Measurements from ENCODE around the gene DOCK8. TPM values are rescaled to one million over a fixed set of nuclear protein-coding genes. Genes with fewer than 3 reads are reported as not detected.

The DOCK8 gene
- total and polyA plus RNA-seq, 2 of the 4 experiments (the other 2 are of a cell fraction): not detected

DNA sequence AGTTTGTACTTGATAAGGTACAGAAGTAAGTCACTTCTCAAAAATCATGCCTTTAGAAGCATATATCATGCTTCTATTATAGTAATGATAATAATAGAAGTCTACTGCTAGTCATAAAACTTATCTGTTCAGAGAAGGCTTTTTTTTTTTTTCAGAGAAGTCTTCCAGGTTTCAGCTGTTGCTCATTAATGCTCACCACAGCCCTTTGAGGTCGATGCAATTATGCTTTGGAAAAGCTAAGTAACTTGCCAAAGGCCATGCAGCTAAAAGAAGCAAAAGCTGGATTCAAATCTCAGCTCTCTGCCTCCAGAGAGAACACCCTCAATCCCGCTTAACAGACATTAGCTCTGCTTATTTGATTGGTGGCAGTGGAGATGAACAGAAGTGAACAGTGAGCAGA, 150.8 kb downstream of the DOCK8 start:
- H4K20me1 ChIP-seq (ENCODE audit: insufficient read depth, low read length): no peaks in the 10 kb centered on the region
- intact Hi-C loops (cut with micrococcal nuclease): no loop called here
- H4K91ac ChIP-seq (ENCODE audit: insufficient read depth, low read depth, low read length): no peak overlapping the region
- no CpG with 5 or more reads among the region's 2 CpGs for WGBS, 2 experiments (ENCODE audit: extremely low coverage in 2 of 2, insufficient read length in 1 of 2)
- H4K8ac ChIP-seq (ENCODE audit: low read depth in 2 of 2, low read length in 2 of 2): no peak overlapping the region
- dilution Hi-C loops (cut with HindIII; ENCODE audit: low sequenced_read_pairs, unreplicated experiment): no loop called here
- H3K79me1 ChIP-seq (ENCODE audit: low read depth in 1 of 2, low read length in 2 of 2): no peaks in the 10 kb centered on the region
- no peak overlapping the region for H3K9ac ChIP-seq (ENCODE audit: low read depth, low read length)
- no peak overlapping the region for H2BK15ac ChIP-seq (ENCODE audit: low read depth, low read length)
- no peak overlapping the region for H3K14ac ChIP-seq (replicated peaks; ENCODE audit: low read depth, low read length)
- no peak for ATAC-seq (ENCODE audit: low read depth)
- H3K9me3 ChIP-seq (ENCODE audit: control insufficient read depth, insufficient read depth, low read length): no peaks in the 10 kb centered on the region
- H3K36me3 ChIP-seq (ENCODE audit: control insufficient read depth, insufficient read depth, low read length): no peaks in the 10 kb centered on the region
- H3K23ac ChIP-seq (ENCODE audit: low read depth, low read length): no peak overlapping the region
- no peak for DNase-seq
- H2AFZ ChIP-seq (replicated peaks; ENCODE audit: low read length, poor library complexity): no peak overlapping the region
- H2AK5ac ChIP-seq (ENCODE audit: low read depth, low read length): no peak overlapping the region
- BruUV-seq (replicated peaks): no TSS peak
- no peak overlapping the region for H3K4me2 ChIP-seq (ENCODE audit: low read depth, low read length)
- no peak overlapping the region for H3K27ac ChIP-seq (ENCODE audit: insufficient read depth, low read length)
- ChIA-PET POLR2A (ENCODE audit: unreplicated experiment) (no interaction called here), CTCF (no interaction called here)
- H4K5ac ChIP-seq (ENCODE audit: low read depth, low read length): no peak overlapping the region
- no peak overlapping the region for H3K4ac ChIP-seq (ENCODE audit: low read depth, low read length)
- no peaks in the 10 kb centered on the region for H3K9me1 ChIP-seq (ENCODE audit: insufficient read depth, low read length)
- H3K27me3 ChIP-seq (ENCODE audit: control insufficient read depth, insufficient read depth, low read length): no peaks in the 10 kb centered on the region; the same call in 1 of the 2 replicates
- TF ChIP-seq POLR2A (IDR thresholded peaks at IDR 0.05; ENCODE audit: low read depth, low read length) (no peak), MAFK (IDR thresholded peaks at IDR 0.05; ENCODE audit: low read depth, low read length) (no peak), RCOR1 (IDR thresholded peaks at IDR 0.05; ENCODE audit: insufficient replicate concordance, low read length) (no peak), SMC3 (IDR thresholded peaks at IDR 0.05; ENCODE audit: low read depth, low read length) (no peak), RFX5 (IDR thresholded peaks at IDR 0.05; ENCODE audit: low read depth, low read length) (no peak), NFE2L2 (IDR thresholded peaks at IDR 0.05; ENCODE audit: low read depth, low read length) (no peak), CEBPB (IDR thresholded peaks at IDR 0.05; ENCODE audit: low read depth, low read length) (no peak), USF2 (IDR thresholded peaks at IDR 0.05; ENCODE audit: low read depth, low read length) (no peak), FOS (IDR thresholded peaks at IDR 0.05; ENCODE audit: low read depth, low read length) (no peak), MAZ (IDR thresholded peaks at IDR 0.05; ENCODE audit: borderline replicate concordance, low read depth, low read length) (no peak), MXI1 (IDR thresholded peaks at IDR 0.05; ENCODE audit: borderline replicate concordance, low read depth, low read length) (no peak), CTCF (conservative IDR thresholded peaks at IDR 0.05; ENCODE audit: low read depth, low read length) (no peak), RAD21 (IDR thresholded peaks at IDR 0.05; ENCODE audit: low read length) (no peak), CHD1 (IDR thresholded peaks at IDR 0.05; ENCODE audit: low read depth, low read length) (no peak)
- H2BK20ac ChIP-seq (ENCODE audit: low read depth, low read length): no peak overlapping the region
- H2BK5ac ChIP-seq (ENCODE audit: low read depth, low read length, poor library complexity, severe bottlenecking): no peak overlapping the region
- no peak overlapping the region for H3K18ac ChIP-seq (ENCODE audit: low read depth, low read length)
- H2BK120ac ChIP-seq (ENCODE audit: low read depth, low read length): no peak overlapping the region
- no peak overlapping the region for H3K56ac ChIP-seq (ENCODE audit: extremely low read depth, insufficient read depth, low read length)
- no peaks in the 10 kb centered on the region for H3K4me1 ChIP-seq (ENCODE audit: control insufficient read depth, insufficient read depth, low read length)
- in situ Hi-C loops (cut with MboI; ENCODE audit: low sequenced_read_pairs): no loop called here
- H3K4me3 ChIP-seq (ENCODE audit: insufficient read depth, low read depth, low read length): no peak overlapping the region
- no peak overlapping the region for H2AK9ac ChIP-seq (replicated peaks; ENCODE audit: low read depth, low read length, poor library complexity)
